PC-3 (cell line): Measurements from ENCODE around the gene MZB1.

Source experiments
- CTCF ChIP-seq: fragments of 300-600 bp; sonication (generic); conservative IDR thresholded peaks from 2 replicates; pipeline ENCODE4 v1.5.1; 2017; ENCODE audit warnings: antibody characterized with exemption, low read depth, mild to moderate bottlenecking, low read length
- EZH2 ChIP-seq: fragments of 300-600 bp; sonication (generic); IDR thresholded peaks from one replicate; pipeline ENCODE4 v1.6.1; 2017; ENCODE audit warnings: antibody characterized with exemption, mild to moderate bottlenecking, low read length; ENCODE audit not compliant: unreplicated experiment

DNA sequence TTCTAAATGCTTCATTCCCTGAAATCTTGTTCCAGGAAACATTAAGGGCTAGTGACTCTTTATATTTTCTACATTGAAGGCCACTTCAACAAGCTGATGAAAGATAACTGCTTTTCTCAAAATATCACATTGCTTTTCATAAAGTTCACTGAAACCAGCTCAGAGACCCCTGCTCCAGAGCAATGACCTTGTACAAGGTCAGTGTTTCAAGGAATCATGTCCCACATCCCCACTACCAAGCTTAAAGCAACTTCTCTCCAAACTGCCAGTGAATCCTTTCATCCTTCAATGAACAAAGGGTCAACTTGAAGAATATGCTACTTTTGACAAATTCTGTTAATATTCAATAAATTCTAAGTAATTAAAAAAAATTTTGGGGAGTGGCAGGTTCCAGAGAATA lies 26.2 kb upstream of the MZB1 start:
- no peak for TF ChIP-seq CTCF
- no peak for TF ChIP-seq EZH2
